AG04450 (cell line): Measurements from ENCODE around the gene HRH2. TPM values are rescaled to one million over a fixed set of nuclear protein-coding genes. Genes with fewer than 3 reads are reported as not detected.
A peak's percentile ranks its signal among the peaks of the same experiment; 100 is the strongest.

Source experiments
- CTCF ChIA-PET: fragments of 300-600, 350-600 bp; formaldehyde crosslinking; extraction: SDS; loops from one replicate; lab custom pipeline; 2022; ENCODE audit warnings: antibody characterized with exemption, inconsistent platforms; lab: Charles Lee
- POLR2A ChIA-PET: fragments of 350-600 bp; formaldehyde crosslinking; extraction: SDS; loops from one replicate; lab custom pipeline; 2021; ENCODE audit warnings: antibody characterized with exemption, inconsistent platforms; lab: Yijun Ruan, JAX
- DNase-seq: peaks from one replicate; pipeline ENCODE4 v3.0.0-alpha.2; 2011; ENCODE audit warnings: low read depth, low spot score
- H3K27ac ChIP-seq: one replicate; pipeline ENCODE4 v1.5.1; 2012; ENCODE audit warnings: low read depth, low read length, control low read depth
- H3K27me3 ChIP-seq: one replicate; pipeline ENCODE4 v1.6.0; 2012; ENCODE audit warnings: low read length; ENCODE audit not compliant: control insufficient read depth, insufficient read depth
- H3K4me3 ChIP-seq: 2 replicates; pipeline ENCODE4 v1.5.1; 2011; ENCODE audit warnings: mild to moderate bottlenecking, low read depth, low read length, control low read depth
- H3K9me3 ChIP-seq: 2 replicates; pipeline ENCODE4 v1.5.1; 2012; ENCODE audit warnings: low read length; ENCODE audit not compliant: control insufficient read depth, insufficient read depth
- polyA plus RNA-seq: library from polyadenylated mRNA; depleted of rRNA; stranded (reverse); fragments of >200 nt; gene quantifications from 2 replicates; pipeline ENCODE4 v1.2.3, GENCODE V29; 2011
- TF ChIP-seq, protein P1 (sequence below): IDR thresholded peaks from 2 replicates; pipeline ENCODE4 v1.5.1; 2011; ENCODE audit warnings: low read depth, low read length, control low read depth, inconsistent platforms

The HRH2 gene
- polyA plus RNA-seq, 1 experiment, result not detected

- DNase-seq, result no peak
- H3K4me3 ChIP-seq, result no peak overlapping the region
Observed at GRCh38 chr5:175695161-175696126, 37.6 kb downstream of the HRH2 start.

DNA sequence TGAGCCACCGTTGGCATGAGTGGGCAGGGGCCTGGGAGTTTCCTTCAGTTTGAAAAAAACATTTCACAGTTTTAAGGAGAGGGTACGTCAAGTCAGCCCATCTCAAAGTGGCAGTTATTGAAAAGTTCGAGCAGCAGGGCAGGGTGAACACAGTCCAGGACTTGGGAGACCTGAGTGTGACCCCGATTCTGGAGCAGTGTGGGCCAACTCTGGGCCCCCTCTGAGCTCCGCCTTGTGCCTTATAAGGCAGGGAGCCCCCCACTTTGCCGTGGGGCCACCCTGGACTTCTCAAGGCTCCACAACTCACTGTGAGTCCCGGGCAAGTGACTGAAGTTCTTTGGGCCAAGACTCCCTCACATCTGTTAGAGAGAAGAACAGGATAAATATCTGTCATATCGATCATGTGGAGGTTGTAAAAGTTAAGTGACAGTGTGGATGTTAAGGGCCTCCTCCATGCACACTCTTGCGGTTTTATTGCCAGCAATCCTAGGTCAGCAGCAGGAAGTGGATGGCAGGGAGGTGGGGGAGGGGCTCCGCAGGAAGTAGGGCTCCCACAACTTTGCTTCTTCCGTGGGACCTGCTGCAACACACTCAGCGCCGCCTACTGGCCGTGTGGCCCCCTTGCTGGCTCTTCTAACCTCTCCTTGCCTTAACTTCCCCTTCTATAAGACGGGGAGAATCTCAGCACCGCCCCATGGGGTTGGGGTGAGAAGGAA is 38.4 kb downstream of the HRH2 start:
- CTCF ChIA-PET, result no interaction called here
- POLR2A ChIA-PET, result no interaction called here
- TF ChIP-seq, protein P1, sequence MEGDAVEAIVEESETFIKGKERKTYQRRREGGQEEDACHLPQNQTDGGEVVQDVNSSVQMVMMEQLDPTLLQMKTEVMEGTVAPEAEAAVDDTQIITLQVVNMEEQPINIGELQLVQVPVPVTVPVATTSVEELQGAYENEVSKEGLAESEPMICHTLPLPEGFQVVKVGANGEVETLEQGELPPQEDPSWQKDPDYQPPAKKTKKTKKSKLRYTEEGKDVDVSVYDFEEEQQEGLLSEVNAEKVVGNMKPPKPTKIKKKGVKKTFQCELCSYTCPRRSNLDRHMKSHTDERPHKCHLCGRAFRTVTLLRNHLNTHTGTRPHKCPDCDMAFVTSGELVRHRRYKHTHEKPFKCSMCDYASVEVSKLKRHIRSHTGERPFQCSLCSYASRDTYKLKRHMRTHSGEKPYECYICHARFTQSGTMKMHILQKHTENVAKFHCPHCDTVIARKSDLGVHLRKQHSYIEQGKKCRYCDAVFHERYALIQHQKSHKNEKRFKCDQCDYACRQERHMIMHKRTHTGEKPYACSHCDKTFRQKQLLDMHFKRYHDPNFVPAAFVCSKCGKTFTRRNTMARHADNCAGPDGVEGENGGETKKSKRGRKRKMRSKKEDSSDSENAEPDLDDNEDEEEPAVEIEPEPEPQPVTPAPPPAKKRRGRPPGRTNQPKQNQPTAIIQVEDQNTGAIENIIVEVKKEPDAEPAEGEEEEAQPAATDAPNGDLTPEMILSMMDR, result 0 out of 2 replicates have a peak, but pooled peaks have one; percentile 9
- Histone ChIP-seq H3K9me3 (peaks cover 11% of the 10 kb centered on the region; the same call in 1 of the 2 replicates), H3K27me3 (no peaks in the 10 kb centered on the region), H3K4me3 (no peak overlapping the region), H3K27ac (no peak overlapping the region)
- DNase-seq, result no peak

More at GRCh38 chr5:175695161-175696126, 37.6 kb downstream of the HRH2 start:
- CTCF ChIA-PET, result no interaction called here
- Histone ChIP-seq H3K27me3 (no peaks in the 10 kb centered on the region), H3K9me3 (peaks cover 14% of the 10 kb centered on the region; the same call in 1 of the 2 replicates), H3K27ac (no peak overlapping the region)
- TF ChIP-seq, protein P1, result no peak
- POLR2A ChIA-PET, result no interaction called here

DNA sequence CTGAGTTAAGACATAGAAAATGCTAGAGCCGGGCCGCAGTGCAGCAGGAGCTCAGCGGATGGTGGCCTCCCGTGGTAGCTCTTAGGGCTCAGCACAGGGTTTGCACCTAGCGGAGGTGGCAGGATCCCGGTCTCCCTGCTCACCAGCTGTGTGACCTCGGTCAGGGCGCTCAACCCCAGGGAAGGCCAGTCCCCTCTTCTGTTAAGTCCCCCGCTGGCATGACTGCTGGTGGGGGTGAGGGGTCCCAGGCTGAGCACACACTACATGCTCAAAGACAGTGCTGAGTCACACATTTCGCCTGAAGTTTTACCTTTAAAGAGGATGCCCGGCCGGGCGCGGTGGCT is 39.0 kb downstream of the HRH2 start:
- H3K9me3 ChIP-seq, result peaks cover 11% of the 10 kb centered on the region; the same call in 1 of the 2 replicates
- no peak overlapping the region for H3K27ac ChIP-seq
- ChIA-PET POLR2A (no interaction called here), CTCF (no interaction called here)
- no peak overlapping the region for H3K4me3 ChIP-seq
- H3K27me3 ChIP-seq, result no peaks in the 10 kb centered on the region
- DNase-seq, result no peak
- TF ChIP-seq, protein P1, result no peak

DNA sequence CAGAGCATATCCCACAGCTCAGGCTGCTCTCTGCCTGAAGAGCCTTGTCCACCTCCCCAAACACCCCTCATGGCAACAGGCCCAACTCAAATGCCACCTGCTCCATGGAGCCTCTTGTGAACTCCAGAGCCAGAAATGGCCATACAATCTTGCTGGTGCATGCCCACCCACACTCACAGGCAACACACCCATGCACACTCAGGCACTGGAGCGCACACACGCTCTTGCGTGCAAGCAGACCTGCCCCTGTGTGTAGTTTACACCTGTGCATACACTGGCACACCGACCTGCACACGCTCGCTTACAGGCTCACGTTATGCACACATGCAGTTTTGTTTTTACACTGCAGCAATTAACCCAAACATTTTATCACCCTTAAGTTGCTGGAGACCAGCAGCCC is 40.0 kb downstream of the HRH2 start:
- ChIA-PET POLR2A (interaction anchor here (0.6 kb wide), 1 partner anchor 180 kb away, joined by 3 read pairs; no protein-coding TSS in a partner anchor), CTCF (interaction anchor here (0.7 to 0.9 kb wide), 2 partner anchors 164 to 1279 kb away, joined by 3 to 5 read pairs; no protein-coding TSS in a partner anchor)
- DNase-seq, result no peak
- no peak overlapping the region for H3K27ac ChIP-seq
- H3K27me3 ChIP-seq, result no peaks in the 10 kb centered on the region
- H3K4me3 ChIP-seq, result no peak overlapping the region
- peaks cover 11% of the 10 kb centered on the region; the same call in 1 of the 2 replicates for H3K9me3 ChIP-seq
- TF ChIP-seq, protein P1, result no peak
